ENCODE data around the gene PSKH1.

DNA sequence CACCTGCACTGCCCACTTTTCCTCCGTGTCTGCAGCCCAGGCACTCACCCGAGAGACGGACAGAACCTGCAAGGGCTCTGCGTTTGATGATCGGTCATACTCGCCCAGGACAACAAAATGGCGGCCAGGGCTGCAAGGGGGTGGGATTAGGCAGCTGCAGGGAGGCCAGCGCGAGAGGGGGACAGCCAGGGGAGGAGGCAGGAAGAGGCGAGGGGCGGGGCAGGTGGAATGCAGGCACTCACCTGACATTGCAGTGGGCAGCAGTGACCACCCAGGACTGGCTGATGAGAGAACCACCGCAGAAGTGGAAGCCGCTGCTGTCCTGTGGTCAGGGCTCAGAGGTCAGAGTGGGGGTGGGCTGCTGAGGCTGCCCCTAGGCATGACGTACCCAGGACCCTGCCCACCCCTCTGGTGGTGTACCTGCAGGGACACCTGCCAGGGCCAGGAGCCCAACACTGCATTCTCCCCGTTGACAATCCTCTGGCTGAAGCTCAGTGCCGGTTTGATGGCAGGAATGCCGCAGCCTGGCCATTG, 37.7 kb downstream of the PSKH1 start:
- TF ChIP-seq, protein P1, sequence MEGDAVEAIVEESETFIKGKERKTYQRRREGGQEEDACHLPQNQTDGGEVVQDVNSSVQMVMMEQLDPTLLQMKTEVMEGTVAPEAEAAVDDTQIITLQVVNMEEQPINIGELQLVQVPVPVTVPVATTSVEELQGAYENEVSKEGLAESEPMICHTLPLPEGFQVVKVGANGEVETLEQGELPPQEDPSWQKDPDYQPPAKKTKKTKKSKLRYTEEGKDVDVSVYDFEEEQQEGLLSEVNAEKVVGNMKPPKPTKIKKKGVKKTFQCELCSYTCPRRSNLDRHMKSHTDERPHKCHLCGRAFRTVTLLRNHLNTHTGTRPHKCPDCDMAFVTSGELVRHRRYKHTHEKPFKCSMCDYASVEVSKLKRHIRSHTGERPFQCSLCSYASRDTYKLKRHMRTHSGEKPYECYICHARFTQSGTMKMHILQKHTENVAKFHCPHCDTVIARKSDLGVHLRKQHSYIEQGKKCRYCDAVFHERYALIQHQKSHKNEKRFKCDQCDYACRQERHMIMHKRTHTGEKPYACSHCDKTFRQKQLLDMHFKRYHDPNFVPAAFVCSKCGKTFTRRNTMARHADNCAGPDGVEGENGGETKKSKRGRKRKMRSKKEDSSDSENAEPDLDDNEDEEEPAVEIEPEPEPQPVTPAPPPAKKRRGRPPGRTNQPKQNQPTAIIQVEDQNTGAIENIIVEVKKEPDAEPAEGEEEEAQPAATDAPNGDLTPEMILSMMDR (IDR thresholded peaks at IDR 0.05; ENCODE audit: low read depth, low read length, poor library complexity, severe bottlenecking) = no peak
- TF ChIP-seq EZH2phosphoT487 (IDR thresholded peaks at IDR 0.05; ENCODE audit: borderline replicate concordance, low read length) = no peak

Measured in DOHH2 (cell line).